Parathyroid adenoma (tissue), 2 donors: ENCODE results near the gene OAS3.
A peak's percentile ranks its signal among the peaks of the same experiment; 100 is the strongest.

Source experiments
- H2AFZ ChIP-seq: fragments of 300-600 bp; sonication (generic); one replicate; pipeline ENCODE4 v1.7.0; 2017; ENCODE audit warnings: antibody characterized with exemption, mild to moderate bottlenecking
- H3K27ac ChIP-seq: fragments of 300-600 bp; sonication (generic); one replicate; pipeline ENCODE4 v1.7.0; 2017
- H3K27me3 ChIP-seq: fragments of 300-600 bp; sonication (generic); one replicate; pipeline ENCODE4 v1.7.0; 2017; ENCODE audit warnings: low read length; ENCODE audit not compliant: control insufficient read depth, insufficient read depth
- H3K36me3 ChIP-seq: fragments of 300-600 bp; sonication (generic); one replicate; pipeline ENCODE4 v1.7.0; 2017; ENCODE audit warnings: low read length; ENCODE audit not compliant: control insufficient read depth, insufficient read depth
- H3K4me1 ChIP-seq: fragments of 300-600 bp; sonication (generic); one replicate; pipeline ENCODE4 v1.7.0; 2017; ENCODE audit warnings: control low read depth
- H3K4me2 ChIP-seq: fragments of 300-600 bp; sonication (generic); one replicate; pipeline ENCODE4 v1.7.0; 2017; ENCODE audit warnings: low read length
- H3K4me3 ChIP-seq: fragments of 300-600 bp; sonication (generic); one replicate; pipeline ENCODE4 v1.7.0; 2017; ENCODE audit warnings: low read depth, low read length
- H3K79me2 ChIP-seq: fragments of 300-600 bp; sonication (generic); one replicate; pipeline ENCODE4 v1.7.0; 2017; ENCODE audit warnings: control low read depth
- H3K9ac ChIP-seq: fragments of 300-600 bp; sonication (generic); one replicate; pipeline ENCODE4 v1.7.0; 2017; ENCODE audit warnings: mild to moderate bottlenecking
- H3K9me3 ChIP-seq: fragments of 300-600 bp; sonication (generic); one replicate; pipeline ENCODE4 v1.7.0; 2017; ENCODE audit warnings: low read length; ENCODE audit not compliant: control insufficient read depth
- TF ChIP-seq, protein P1 (sequence below): fragments of 300-600 bp; sonication (generic); IDR thresholded peaks from one replicate; pipeline ENCODE4 v1.7.0; 2017; ENCODE audit warnings: antibody characterized with exemption, mild to moderate bottlenecking
- donor health status: primary hyperparathyroidism.

OAS3 gene, protein sequence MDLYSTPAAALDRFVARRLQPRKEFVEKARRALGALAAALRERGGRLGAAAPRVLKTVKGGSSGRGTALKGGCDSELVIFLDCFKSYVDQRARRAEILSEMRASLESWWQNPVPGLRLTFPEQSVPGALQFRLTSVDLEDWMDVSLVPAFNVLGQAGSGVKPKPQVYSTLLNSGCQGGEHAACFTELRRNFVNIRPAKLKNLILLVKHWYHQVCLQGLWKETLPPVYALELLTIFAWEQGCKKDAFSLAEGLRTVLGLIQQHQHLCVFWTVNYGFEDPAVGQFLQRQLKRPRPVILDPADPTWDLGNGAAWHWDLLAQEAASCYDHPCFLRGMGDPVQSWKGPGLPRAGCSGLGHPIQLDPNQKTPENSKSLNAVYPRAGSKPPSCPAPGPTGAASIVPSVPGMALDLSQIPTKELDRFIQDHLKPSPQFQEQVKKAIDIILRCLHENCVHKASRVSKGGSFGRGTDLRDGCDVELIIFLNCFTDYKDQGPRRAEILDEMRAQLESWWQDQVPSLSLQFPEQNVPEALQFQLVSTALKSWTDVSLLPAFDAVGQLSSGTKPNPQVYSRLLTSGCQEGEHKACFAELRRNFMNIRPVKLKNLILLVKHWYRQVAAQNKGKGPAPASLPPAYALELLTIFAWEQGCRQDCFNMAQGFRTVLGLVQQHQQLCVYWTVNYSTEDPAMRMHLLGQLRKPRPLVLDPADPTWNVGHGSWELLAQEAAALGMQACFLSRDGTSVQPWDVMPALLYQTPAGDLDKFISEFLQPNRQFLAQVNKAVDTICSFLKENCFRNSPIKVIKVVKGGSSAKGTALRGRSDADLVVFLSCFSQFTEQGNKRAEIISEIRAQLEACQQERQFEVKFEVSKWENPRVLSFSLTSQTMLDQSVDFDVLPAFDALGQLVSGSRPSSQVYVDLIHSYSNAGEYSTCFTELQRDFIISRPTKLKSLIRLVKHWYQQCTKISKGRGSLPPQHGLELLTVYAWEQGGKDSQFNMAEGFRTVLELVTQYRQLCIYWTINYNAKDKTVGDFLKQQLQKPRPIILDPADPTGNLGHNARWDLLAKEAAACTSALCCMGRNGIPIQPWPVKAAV

DNA sequence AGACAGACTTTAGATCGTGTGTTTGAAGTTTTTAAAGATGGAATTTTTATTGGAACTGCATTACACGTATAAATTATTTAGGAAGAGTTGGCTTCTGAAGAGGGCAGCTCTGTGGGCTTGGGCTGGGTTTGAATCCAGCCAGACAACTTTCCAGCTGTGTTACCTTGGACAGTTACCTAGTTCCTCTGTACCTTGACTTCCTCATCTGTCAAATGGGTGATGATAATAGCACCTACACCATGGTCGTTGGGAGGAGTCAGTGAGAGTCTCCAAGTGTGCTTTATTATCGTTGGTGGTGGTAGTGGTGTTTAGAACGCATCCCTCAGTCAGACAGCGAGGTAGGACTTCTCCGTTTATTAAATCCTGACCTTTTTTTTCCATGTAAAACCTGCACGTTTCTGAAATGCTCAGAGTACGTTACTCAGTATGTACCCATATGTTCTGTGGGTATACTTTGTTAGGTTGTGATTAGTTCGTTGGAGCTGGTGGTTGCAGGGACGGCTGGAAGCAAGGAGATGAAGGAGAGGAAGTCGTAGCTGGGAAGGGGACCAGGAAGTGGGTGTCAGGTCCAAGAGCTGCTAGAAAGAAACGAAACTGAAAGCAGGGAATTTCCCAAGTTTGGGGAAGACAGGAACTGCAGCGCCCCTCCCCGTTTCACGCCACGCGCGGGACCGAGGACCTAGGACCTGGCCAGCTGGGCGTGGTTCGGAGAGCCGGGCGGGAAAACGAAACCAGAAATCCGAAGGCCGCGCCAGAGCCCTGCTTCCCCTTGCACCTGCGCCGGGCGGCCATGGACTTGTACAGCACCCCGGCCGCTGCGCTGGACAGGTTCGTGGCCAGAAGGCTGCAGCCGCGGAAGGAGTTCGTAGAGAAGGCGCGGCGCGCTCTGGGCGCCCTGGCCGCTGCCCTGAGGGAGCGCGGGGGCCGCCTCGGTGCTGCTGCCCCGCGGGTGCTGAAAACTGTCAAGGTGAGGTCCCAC, at the start of gene OAS3:
TSS of gene OAS3 (plus strand) at position 734 of the 979 bp plus-strand sequence. CDS start at position 791, 57 bp downstream.
- Histone ChIP-seq H3K9me3 (no peaks in the 10 kb centered on the region), H2AFZ (peak within 1 kb of the TSS; percentile 85), H3K4me1 (peaks cover 14% of the 10 kb centered on the region), H3K4me2 (peak within 1 kb of the TSS; percentile 96), H3K79me2 (no peaks in the 10 kb centered on the region), H3K36me3 (no peaks in the 10 kb centered on the region), H3K27ac (peak within 1 kb of the TSS; percentile 62), H3K9ac (no peak within 1 kb of the TSS), H3K4me3 (peak within 1 kb of the TSS; percentile 68), H3K27me3 (no peaks in the 10 kb centered on the region)
- TF ChIP-seq, protein P1, sequence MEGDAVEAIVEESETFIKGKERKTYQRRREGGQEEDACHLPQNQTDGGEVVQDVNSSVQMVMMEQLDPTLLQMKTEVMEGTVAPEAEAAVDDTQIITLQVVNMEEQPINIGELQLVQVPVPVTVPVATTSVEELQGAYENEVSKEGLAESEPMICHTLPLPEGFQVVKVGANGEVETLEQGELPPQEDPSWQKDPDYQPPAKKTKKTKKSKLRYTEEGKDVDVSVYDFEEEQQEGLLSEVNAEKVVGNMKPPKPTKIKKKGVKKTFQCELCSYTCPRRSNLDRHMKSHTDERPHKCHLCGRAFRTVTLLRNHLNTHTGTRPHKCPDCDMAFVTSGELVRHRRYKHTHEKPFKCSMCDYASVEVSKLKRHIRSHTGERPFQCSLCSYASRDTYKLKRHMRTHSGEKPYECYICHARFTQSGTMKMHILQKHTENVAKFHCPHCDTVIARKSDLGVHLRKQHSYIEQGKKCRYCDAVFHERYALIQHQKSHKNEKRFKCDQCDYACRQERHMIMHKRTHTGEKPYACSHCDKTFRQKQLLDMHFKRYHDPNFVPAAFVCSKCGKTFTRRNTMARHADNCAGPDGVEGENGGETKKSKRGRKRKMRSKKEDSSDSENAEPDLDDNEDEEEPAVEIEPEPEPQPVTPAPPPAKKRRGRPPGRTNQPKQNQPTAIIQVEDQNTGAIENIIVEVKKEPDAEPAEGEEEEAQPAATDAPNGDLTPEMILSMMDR, result no peak

DNA sequence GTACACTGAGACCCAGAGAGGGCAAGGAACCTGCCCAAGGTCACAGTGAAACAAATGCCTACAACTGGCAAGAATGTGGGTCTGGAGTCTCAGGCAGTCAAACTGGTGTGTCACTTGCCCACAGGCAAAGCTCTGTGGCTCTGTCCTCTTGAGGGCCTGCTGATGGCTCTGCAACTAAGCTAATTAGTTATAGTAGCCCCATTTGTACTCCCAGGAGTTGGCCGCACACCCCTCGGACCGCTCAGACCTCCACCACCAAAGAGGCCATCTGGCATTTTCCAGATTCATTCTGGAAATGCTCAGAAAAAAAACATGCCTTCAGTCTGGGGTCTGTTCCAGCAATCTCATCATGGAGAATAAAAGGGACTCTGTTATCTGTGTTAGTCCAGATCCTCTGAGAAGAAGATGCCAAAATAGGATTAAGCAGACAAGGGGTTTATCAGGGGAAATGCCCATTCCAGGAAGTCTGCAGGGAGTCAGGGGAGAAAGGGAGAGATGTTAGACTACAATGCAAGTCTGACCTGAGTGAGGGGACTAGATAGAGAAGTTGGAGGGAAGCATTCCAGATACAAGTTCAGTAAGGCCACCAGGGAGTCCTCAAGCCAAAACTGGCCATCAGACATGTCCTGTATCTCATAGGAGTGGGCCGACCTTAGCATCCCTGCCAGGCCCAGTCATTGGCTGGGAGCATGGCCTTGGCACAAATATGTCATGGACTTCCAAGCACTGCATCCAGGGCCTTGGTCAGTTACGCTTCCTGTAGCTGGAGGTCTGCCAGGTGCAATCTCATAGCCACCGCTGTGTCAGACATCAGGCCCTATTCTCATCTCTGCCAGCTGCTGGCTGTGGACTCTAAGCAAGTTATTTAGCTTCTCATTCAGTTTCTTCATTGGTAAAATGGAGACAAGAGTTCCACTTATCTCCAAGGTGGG, 46.9 kb upstream of the OAS3 start:
- Histone ChIP-seq H3K27ac (no peak overlapping the region), H3K4me3 (no peak overlapping the region), H3K27me3 (no peaks in the 10 kb centered on the region), H3K4me1 (no peaks in the 10 kb centered on the region), H3K36me3 (no peaks in the 10 kb centered on the region), H2AFZ (no peak overlapping the region), H3K4me2 (no peak overlapping the region), H3K9ac (no peak overlapping the region), H3K79me2 (no peaks in the 10 kb centered on the region), H3K9me3 (no peaks in the 10 kb centered on the region)
- TF ChIP-seq, protein P1, result no peak

DNA sequence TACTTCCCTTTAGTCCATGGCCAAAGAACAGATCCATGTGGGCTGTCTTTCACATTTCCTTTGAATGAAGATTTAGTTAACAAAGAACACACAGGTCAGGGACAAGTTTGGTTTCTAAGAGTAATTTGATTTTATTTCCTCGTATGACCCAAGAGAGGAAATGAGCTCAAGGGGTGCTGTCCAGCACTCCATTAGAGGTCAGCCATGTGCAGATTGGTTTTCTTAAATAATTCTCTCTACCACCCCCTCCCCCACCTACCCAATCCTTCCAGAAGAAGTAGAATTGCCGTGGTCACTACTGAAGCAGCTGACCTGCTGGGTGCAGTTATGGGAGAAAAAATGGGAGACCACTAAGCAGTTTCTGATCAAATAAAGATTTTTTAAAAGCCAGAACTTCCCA, 45.4 kb upstream of the OAS3 start:
- Histone ChIP-seq H3K4me1 (no peaks in the 10 kb centered on the region), H3K4me3 (no peak overlapping the region), H2AFZ (no peak overlapping the region), H3K27ac (no peak overlapping the region), H3K36me3 (no peaks in the 10 kb centered on the region), H3K9me3 (no peaks in the 10 kb centered on the region), H3K79me2 (no peaks in the 10 kb centered on the region), H3K9ac (no peak overlapping the region), H3K27me3 (no peaks in the 10 kb centered on the region), H3K4me2 (no peak overlapping the region)
- TF ChIP-seq, protein P1, result no peak
